ENCODE data around the gene LORICRIN.

LORICRIN gene

GRCh38 chr1:153251087-153251486 lies 8.4 kb upstream of the LORICRIN start:
- no peak for DNase-seq

- no peak for DNase-seq
These were observed 7.9 kb upstream of the LORICRIN start for GRCh38 chr1:153251562-153251961.

GRCh38 chr1:153251988-153252387 lies 7.5 kb upstream of the LORICRIN start:
- no peak for DNase-seq

- no peak for DNase-seq
These were observed 6.4 kb upstream of the LORICRIN start for GRCh38 chr1:153253076-153253475.

- no peak for DNase-seq
These were observed 5.8 kb upstream of the LORICRIN start for GRCh38 chr1:153253693-153254092.

GRCh38 chr1:153260585-153261280 lies 1.2 kb downstream of the LORICRIN start:
- DNase-seq: no peak

GRCh38 chr1:153261281-153262069 lies 2.0 kb downstream of the LORICRIN start:
- DNase-seq: no peak

GRCh38 chr1:153262070-153262366 lies 2.5 kb downstream of the LORICRIN start:
- DNase-seq: no peak

- DNase-seq: no peak
These were observed 3.1 kb downstream of the LORICRIN start for GRCh38 chr1:153262462-153263157.

- no peak for DNase-seq
These were observed 6.0 kb downstream of the LORICRIN start for GRCh38 chr1:153265457-153265856.

- DNase-seq: no peak
These were observed 12.2 kb downstream of the LORICRIN start for GRCh38 chr1:153271711-153272110.

GRCh38 chr1:153272186-153272585 lies 12.7 kb downstream of the LORICRIN start:
- no peak for DNase-seq

GRCh38 chr1:153277852-153278251 lies 18.4 kb downstream of the LORICRIN start:
- DNase-seq: no peak

GRCh38 chr1:153288634-153289275 lies 29.3 kb downstream of the LORICRIN start:
- DNase-seq: peak; percentile 15

- DNase-seq: no peak
These were observed 32.0 kb downstream of the LORICRIN start for GRCh38 chr1:153291514-153291913.

GRCh38 chr1:153292185-153292584 lies 32.7 kb downstream of the LORICRIN start:
- DNase-seq: no peak

GRCh38 chr1:153292740-153293479 lies 33.4 kb downstream of the LORICRIN start:
- DNase-seq: no peak

- no peak for DNase-seq
These were observed 33.9 kb downstream of the LORICRIN start for GRCh38 chr1:153293480-153293775.

- DNase-seq: no peak
These were observed 34.4 kb downstream of the LORICRIN start for GRCh38 chr1:153293851-153294250.

GRCh38 chr1:153302308-153302707 lies 42.8 kb downstream of the LORICRIN start:
- no peak for DNase-seq

GRCh38 chr1:153305682-153306081 lies 46.2 kb downstream of the LORICRIN start:
- DNase-seq: no peak

- DNase-seq: no peak
These were observed 47.1 kb downstream of the LORICRIN start for GRCh38 chr1:153306303-153307220.

All from EL (cell line).